Measurements from ENCODE around the gene MAPK8IP2.
"Not testable (repeated sequence)": the region's sequence is repeated elsewhere in the genome, so short reads cannot be mapped to it uniquely, and the experiment has no call there.

The MAPK8IP2 gene

GRCh38 chr22:50641696-50642607, 41.4 kb downstream of the MAPK8IP2 start:
- no peak for DNase-seq

GRCh38 chr22:50643021-50643820, 42.6 kb downstream of the MAPK8IP2 start:
- DNase-seq, result not testable (repeated sequence)

- not testable (repeated sequence) for DNase-seq
Observed at GRCh38 chr22:50643821-50644101, 43.2 kb downstream of the MAPK8IP2 start.

- no peak for DNase-seq
Observed at GRCh38 chr22:50653256-50653655, 52.7 kb downstream of the MAPK8IP2 start.

GRCh38 chr22:50654664-50655063, 54.1 kb downstream of the MAPK8IP2 start:
- DNase-seq, result not testable (repeated sequence)

GRCh38 chr22:50656122-50657070, 55.8 kb downstream of the MAPK8IP2 start:
- no peak for DNase-seq

GRCh38 chr22:50657925-50658324, 57.3 kb downstream of the MAPK8IP2 start:
- DNase-seq, result no peak

GRCh38 chr22:50659711-50660110, 59.1 kb downstream of the MAPK8IP2 start:
- DNase-seq, result not testable (repeated sequence)

GRCh38 chr22:50660306-50660705, 59.7 kb downstream of the MAPK8IP2 start:
- DNase-seq, result no peak
